GM23248 (cell line): ENCODE results near the gene KRTAP10-3. TPM values are rescaled to one million over a fixed set of nuclear protein-coding genes. Genes with fewer than 3 reads are reported as not detected.
"Not testable (repeated sequence)": the region's sequence is repeated elsewhere in the genome, so short reads cannot be mapped to it uniquely, and the experiment has no call there.

Source experiments
- DNase-seq: peaks from one replicate; pipeline ENCODE4 v3.0.0-alpha.2; 2015
- H2AFZ ChIP-seq: fragments of 200-600 bp; sonication (generic); 2 replicates; pipeline ENCODE4 v1.6.1; 2016; ENCODE audit warnings: antibody characterized with exemption
- H3F3A ChIP-seq: fragments of 200-600 bp; sonication (generic); 2 replicates; pipeline ENCODE4 v1.6.1; 2016; ENCODE audit warnings: mild to moderate bottlenecking, antibody characterized with exemption, mixed run types; ENCODE audit not compliant: insufficient read depth
- H3K27ac ChIP-seq: fragments of 200-600 bp; sonication (generic); 2 replicates; pipeline ENCODE4 v1.5.1; 2016; ENCODE audit warnings: mild to moderate bottlenecking
- H3K27me3 ChIP-seq: fragments of 200-600 bp; sonication (generic); replicated peaks from 2 replicates; pipeline ENCODE4 v1.6.1; 2016; ENCODE audit warnings: mild to moderate bottlenecking; ENCODE audit not compliant: insufficient read depth
- H3K36me3 ChIP-seq: fragments of 200-600 bp; sonication (generic); 2 replicates; pipeline ENCODE4 v1.6.1; 2016; ENCODE audit warnings: low read depth, mild to moderate bottlenecking
- H3K4me1 ChIP-seq: fragments of 200-600 bp; sonication (generic); 2 replicates; pipeline ENCODE4 v1.6.1; 2016; ENCODE audit warnings: mild to moderate bottlenecking; ENCODE audit not compliant: insufficient read depth
- H3K4me2 ChIP-seq: fragments of 200-600 bp; sonication (generic); one replicate; pipeline ENCODE4 v1.6.1; 2016; ENCODE audit warnings: mild to moderate bottlenecking; ENCODE audit not compliant: unreplicated experiment
- H3K4me3 ChIP-seq: fragments of 200-600 bp; sonication (generic); 2 replicates; pipeline ENCODE4 v1.5.1; 2016; ENCODE audit warnings: mild to moderate bottlenecking
- H3K79me2 ChIP-seq: fragments of 200-600 bp; sonication (generic); 2 replicates; pipeline ENCODE4 v1.6.1; 2016; ENCODE audit warnings: mild to moderate bottlenecking; ENCODE audit not compliant: insufficient read depth
- H3K9ac ChIP-seq: fragments of 200-600 bp; sonication (generic); 2 replicates; pipeline ENCODE4 v1.6.1; 2016; ENCODE audit warnings: mild to moderate bottlenecking
- H3K9me2 ChIP-seq: fragments of 200-600 bp; sonication (generic); 2 replicates; pipeline ENCODE4 v1.6.1; 2016; ENCODE audit warnings: mixed run types, mild to moderate bottlenecking, moderate library complexity; ENCODE audit not compliant: insufficient read depth
- H3K9me3 ChIP-seq: fragments of 200-600 bp; sonication (generic); one replicate; pipeline ENCODE4 v1.6.1; 2017; ENCODE audit warnings: low read depth
- H4K20me1 ChIP-seq: fragments of 200-600 bp; sonication (generic); 2 replicates; pipeline ENCODE4 v1.6.0; 2016; ENCODE audit not compliant: insufficient read depth
- EZH2 ChIP-seq: fragments of 200-600 bp; sonication (generic); IDR thresholded peaks from 2 replicates; pipeline ENCODE4 v1.6.1; 2018; ENCODE audit warnings: antibody characterized with exemption, mild to moderate bottlenecking; ENCODE audit not compliant: insufficient read depth, poor library complexity, severe bottlenecking
- EZH2phosphoT487 ChIP-seq: fragments of 200-600 bp; sonication (generic); IDR thresholded peaks from 2 replicates; pipeline ENCODE4 v1.6.1; 2018; ENCODE audit warnings: antibody characterized with exemption, moderate library complexity, mild to moderate bottlenecking, low read depth; ENCODE audit not compliant: insufficient read depth
- WGBS, 2 experiments: methylation state at CpG; one replicate each; pipeline ENCODE4 v1.1.6; 2015 to 2017; ENCODE audit warnings: low lambda C conversion rate in 2 of 2, low coverage in 1 of 2; ENCODE audit errors: missing lambda C conversion rate in 2 of 2; 5-methylcytosine and 5-hydroxymethylcytosine counted together
- in situ Hi-C: fragments of 300-500 bp; cut with MboI; formaldehyde crosslinking; loops from 2 replicates; pipeline ENCODE4 v1.15.0; 2020
- polyA plus RNA-seq: library from polyadenylated mRNA; unstranded; fragments of >200 nt; fragmentation: Nextera tagmentation; extraction: Ambion mirVana; gene quantifications from 2 replicates; pipeline ENCODE4 v1.2.1, GENCODE V29; 2016
- total RNA-seq: library from RNA; depleted of rRNA; stranded (reverse); fragments of >200 nt; shearing (Covaris generic); gene quantifications from 2 replicates; pipeline ENCODE4 v1.2.3, GENCODE V29; 2014

KRTAP10-3 gene
- total and polyA plus RNA-seq, 2 experiments from 2014 or later, result not detected

GRCh38 chr21:44550807-44551206 is 7.8 kb downstream of the KRTAP10-3 start:
- DNase-seq, result peak; percentile 18
- no peaks in the 10 kb centered on the region for H3F3A ChIP-seq
- no peak overlapping the region for H2AFZ ChIP-seq
- WGBS, 2 experiments, result 5 to 9% methylated on average over 10 of the region's 10 CpGs
- no peak overlapping the region for H3K4me3 ChIP-seq
- peaks cover 38% of the 10 kb centered on the region for H3K27me3 ChIP-seq
- H4K20me1 ChIP-seq, result no peaks in the 10 kb centered on the region
- H3K79me2 ChIP-seq, result no peaks in the 10 kb centered on the region
- no peak overlapping the region for H3K27ac ChIP-seq
- H3K9me3 ChIP-seq, result no peaks in the 10 kb centered on the region
- H3K4me1 ChIP-seq, result no peaks in the 10 kb centered on the region
- H3K4me2 ChIP-seq, result no peak overlapping the region
- in situ Hi-C loops, result no loop called here
- no peak overlapping the region for H3K9ac ChIP-seq
- no peaks in the 10 kb centered on the region for H3K36me3 ChIP-seq
- no peaks in the 10 kb centered on the region for H3K9me2 ChIP-seq
- TF ChIP-seq EZH2, result no peak
- no peak for TF ChIP-seq EZH2phosphoT487

GRCh38 chr21:44550285-44550684 is 8.3 kb downstream of the KRTAP10-3 start:
- H3K79me2 ChIP-seq, H3F3A ChIP-seq, DNase-seq, H3K4me3 ChIP-seq, H4K20me1 ChIP-seq, H3K4me1 ChIP-seq, H3K36me3 ChIP-seq, H3K9ac ChIP-seq, H2AFZ ChIP-seq, H3K9me3 ChIP-seq, in situ Hi-C loops, H3K4me2 ChIP-seq, H3K9me2 ChIP-seq, H3K27ac ChIP-seq: not testable (repeated sequence)
- H3K27me3 ChIP-seq, result peaks cover 38% of the 10 kb centered on the region
- WGBS, 2 experiments, result 53 to 55% methylated on average over 15 to 17 of the region's 17 CpGs

GRCh38 chr21:44549525-44550211 is 8.9 kb downstream of the KRTAP10-3 start:
- Histone ChIP-seq H3K4me2 (no peak overlapping the region), H4K20me1 (no peaks in the 10 kb centered on the region), H3K9me3 (no peaks in the 10 kb centered on the region), H3K9me2 (no peaks in the 10 kb centered on the region), H3K4me3 (no peak overlapping the region), H3K27me3 (peaks cover 34% of the 10 kb centered on the region), H3F3A (no peaks in the 10 kb centered on the region), H3K9ac (no peak overlapping the region), H3K79me2 (no peaks in the 10 kb centered on the region), H3K4me1 (no peaks in the 10 kb centered on the region), H3K36me3 (no peaks in the 10 kb centered on the region), H3K27ac (no peak overlapping the region), H2AFZ (no peak overlapping the region)
- DNase-seq, result no peak
- TF ChIP-seq EZH2phosphoT487 (no peak), EZH2 (no peak)
- WGBS, 2 experiments, result 41 to 42% methylated on average over 24 to 25 of the region's 25 CpGs
- in situ Hi-C loops, result no loop called here

- no peaks in the 10 kb centered on the region for H3K79me2 ChIP-seq
- no peaks in the 10 kb centered on the region for H3K9me3 ChIP-seq
- no peaks in the 10 kb centered on the region for H3K9me2 ChIP-seq
- no peak for TF ChIP-seq EZH2
- no peak for TF ChIP-seq EZH2phosphoT487
- no peak overlapping the region for H3K4me2 ChIP-seq
- no peak overlapping the region for H3K9ac ChIP-seq
- H3K36me3 ChIP-seq, result no peaks in the 10 kb centered on the region
- in situ Hi-C loops, result no loop called here
- H3K4me1 ChIP-seq, result no peaks in the 10 kb centered on the region
- no peak for DNase-seq
- no peak overlapping the region for H3K27ac ChIP-seq
- H3K27me3 ChIP-seq, result peaks cover 27% of the 10 kb centered on the region
- no peak overlapping the region for H2AFZ ChIP-seq
- no peaks in the 10 kb centered on the region for H4K20me1 ChIP-seq
- H3F3A ChIP-seq, result no peaks in the 10 kb centered on the region
- 14 to 20% methylated on average over 14 of the region's 14 CpGs for WGBS, 2 experiments
- no peak overlapping the region for H3K4me3 ChIP-seq
Observed at GRCh38 chr21:44548922-44549321, 9.7 kb downstream of the KRTAP10-3 start.

GRCh38 chr21:44548381-44548780 is 10.2 kb downstream of the KRTAP10-3 start:
- Histone ChIP-seq H3K27ac (no peak overlapping the region), H3K9me2 (no peaks in the 10 kb centered on the region), H3K9ac (no peak overlapping the region), H3K4me3 (no peak overlapping the region), H3K4me1 (no peaks in the 10 kb centered on the region), H4K20me1 (no peaks in the 10 kb centered on the region), H3K27me3 (peaks cover 22% of the 10 kb centered on the region), H3K79me2 (no peaks in the 10 kb centered on the region), H3F3A (no peaks in the 10 kb centered on the region), H3K4me2 (no peak overlapping the region), H3K36me3 (no peaks in the 10 kb centered on the region), H2AFZ (no peak overlapping the region), H3K9me3 (no peaks in the 10 kb centered on the region)
- TF ChIP-seq EZH2 (no peak), EZH2phosphoT487 (no peak)
- 23 to 24% methylated on average over 13 of the region's 13 CpGs for WGBS, 2 experiments
- no peak for DNase-seq
- in situ Hi-C loops, result no loop called here
